8988T (cell line): ENCODE measurements around the gene YIPF2.

Experiments
- DNase-seq: peaks from one replicate; pipeline ENCODE4 v3.0.0; 2011

The YIPF2 gene

GRCh38 chr19:10872546-10873107, 55.8 kb downstream of the YIPF2 start:
- no peak for DNase-seq
